GM12878 (cell line): ENCODE measurements around the gene DLG2.

Experiments
- BRCA1 ChIP-seq: IDR thresholded peaks from 2 replicates; pipeline ENCODE4 v1.6.1; 2011; ENCODE audit warnings: low read depth, low read length, improper control_type of control experiment
- CHD2 ChIP-seq: IDR thresholded peaks from 2 replicates; pipeline ENCODE4 v1.6.1; 2011; ENCODE audit warnings: low read depth, low read length, improper control_type of control experiment, borderline replicate concordance
- CTCF ChIP-seq, 3 experiments: IDR thresholded peaks in 2 of 3; conservative IDR thresholded peaks in 1 of 3; 2 replicates each; pipeline ENCODE4 v1.5.1; 2011; ENCODE audit warnings: low read depth in 3 of 3, low read length in 3 of 3, mild to moderate bottlenecking in 3 of 3, control low read depth in 2 of 3, moderate library complexity in 2 of 3, inconsistent platforms in 1 of 3, mixed read lengths in 1 of 3; ENCODE audit not compliant: control insufficient read depth in 2 of 3, insufficient read depth in 1 of 3; ENCODE audit errors: extremely low read depth in 1 of 3
- FOS ChIP-seq: IDR thresholded peaks from 3 replicates; pipeline ENCODE4 v1.6.1; 2011; ENCODE audit warnings: borderline replicate concordance; ENCODE audit not compliant: insufficient read length; ENCODE audit errors: extremely low read depth
- POLR2A ChIP-seq: IDR thresholded peaks from 2 replicates; pipeline ENCODE4 v1.6.1; 2011; ENCODE audit warnings: low read depth, mild to moderate bottlenecking, low read length
- RAD21 ChIP-seq: IDR thresholded peaks from 2 replicates; pipeline ENCODE4 v1.6.1; 2011; ENCODE audit warnings: mild to moderate bottlenecking, low read depth, low read length, moderate library complexity; ENCODE audit not compliant: insufficient read depth
- RCOR1 ChIP-seq: conservative IDR thresholded peaks from 2 replicates; pipeline ENCODE4 v1.6.1; 2012; ENCODE audit warnings: low read depth, low read length, improper control_type of control experiment
- RFX5 ChIP-seq: IDR thresholded peaks from 2 replicates; pipeline ENCODE4 v1.6.1; 2011; ENCODE audit warnings: low read depth, low read length, improper control_type of control experiment
- SMC3 ChIP-seq: IDR thresholded peaks from 2 replicates; pipeline ENCODE4 v1.6.1; 2011; ENCODE audit warnings: low read length, improper control_type of control experiment, borderline replicate concordance
- ZBTB11 ChIP-seq: fragments of 450-650 bp; formaldehyde crosslinking; IDR thresholded peaks from 2 replicates; pipeline ENCODE4 v1.5.0; 2022; ENCODE audit warnings: mild to moderate bottlenecking, missing genetic modification characterization

DNA sequence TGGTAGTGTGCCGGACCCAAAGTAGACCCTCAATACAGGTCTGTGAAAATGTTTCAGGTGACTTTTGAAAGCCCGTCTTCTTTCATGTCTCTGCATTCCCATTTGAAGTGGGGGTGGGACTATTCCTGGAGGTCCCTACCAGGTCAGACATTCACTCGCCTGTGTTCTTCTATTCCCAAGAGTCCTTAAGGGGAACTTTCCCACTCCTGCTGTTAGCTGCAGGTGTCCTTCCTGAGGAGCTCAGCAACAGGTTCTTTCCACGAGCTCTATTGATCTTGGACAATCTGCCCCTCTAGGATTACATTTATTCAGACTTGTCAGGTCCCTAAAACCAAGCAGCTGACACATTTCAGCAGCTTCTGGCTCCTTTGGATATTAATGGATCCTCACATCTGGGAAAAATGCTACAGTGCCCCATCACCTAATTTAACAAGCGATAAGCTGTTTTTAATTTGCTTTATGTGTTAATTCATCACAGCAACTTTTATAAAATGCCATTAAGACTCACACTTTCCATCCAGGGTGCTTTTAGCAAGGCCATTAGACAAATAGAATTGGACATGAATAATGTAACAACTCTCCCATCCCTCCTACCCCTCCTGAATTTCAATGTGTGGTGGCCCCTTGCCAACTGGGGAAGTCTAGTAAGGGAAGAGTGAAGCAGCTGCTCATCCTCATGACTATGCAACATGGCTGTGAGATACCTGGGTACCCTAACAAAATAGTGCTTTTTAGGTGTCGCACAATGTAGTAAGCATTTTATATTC, 2081.5 kb downstream of the DLG2 start:
- TF ChIP-seq CTCF (IDR thresholded peaks at IDR 0.05 in 2 of 3, conservative IDR thresholded peaks at IDR 0.05 in 1 of 3; ENCODE audit: control insufficient read depth in 2 of 3, extremely low read depth in 1 of 3, insufficient read depth in 1 of 3, low read depth in 3 of 3, low read length in 3 of 3) (no peak), BRCA1 (no peak), RAD21 (no peak), POLR2A (no peak), RFX5 (no peak), FOS (no peak), CHD2 (no peak), ZBTB11 (CRISPR knock-in tag) (no peak), RCOR1 (no peak), SMC3 (no peak)
